ENCODE results near the gene SH3YL1.
A peak's percentile ranks its signal among the peaks of the same experiment; 100 is the strongest.

The SH3YL1 gene

DNA sequence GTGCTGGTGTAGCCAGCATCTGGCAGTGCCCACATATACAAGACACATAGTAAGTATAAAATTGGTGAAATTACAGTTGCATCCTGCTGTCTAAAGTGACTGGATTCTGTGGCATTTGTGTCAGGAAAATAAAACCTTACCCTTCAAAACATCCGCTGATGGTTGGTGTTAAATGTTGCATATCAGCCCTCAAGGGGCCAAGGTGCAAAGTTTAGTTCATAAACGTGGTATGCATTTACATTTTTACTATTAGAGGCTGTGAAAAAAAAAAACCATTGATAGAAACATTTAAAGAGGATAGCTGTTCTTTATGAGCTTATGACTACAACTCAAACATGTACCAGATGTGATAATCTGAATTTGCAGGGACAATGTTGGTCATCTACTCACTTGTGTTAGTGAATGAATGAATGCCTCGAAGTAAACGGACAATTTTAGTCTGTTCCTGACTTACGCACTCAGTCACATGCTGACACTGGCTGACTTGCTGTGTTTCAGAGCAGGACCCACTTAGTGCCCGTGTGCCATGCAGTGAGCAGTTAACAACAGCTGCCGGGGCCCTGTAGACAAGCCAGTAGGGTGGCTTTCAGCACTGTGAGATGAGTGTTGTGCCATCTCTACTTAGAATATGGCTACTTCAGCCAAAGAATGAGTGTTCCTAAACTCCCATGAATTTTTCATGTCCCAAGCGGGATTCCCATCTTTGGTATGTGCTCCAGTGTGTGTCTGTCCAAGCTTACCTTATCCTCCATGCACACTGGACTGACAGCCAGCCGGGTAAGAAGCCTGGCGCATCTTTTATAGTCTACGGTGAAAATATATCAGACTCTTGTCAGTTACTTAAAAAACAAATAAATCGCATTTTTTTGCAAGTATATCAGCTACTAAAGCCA, 18.8 kb upstream of the SH3YL1 start:
- no peak for DNase-seq

DNA sequence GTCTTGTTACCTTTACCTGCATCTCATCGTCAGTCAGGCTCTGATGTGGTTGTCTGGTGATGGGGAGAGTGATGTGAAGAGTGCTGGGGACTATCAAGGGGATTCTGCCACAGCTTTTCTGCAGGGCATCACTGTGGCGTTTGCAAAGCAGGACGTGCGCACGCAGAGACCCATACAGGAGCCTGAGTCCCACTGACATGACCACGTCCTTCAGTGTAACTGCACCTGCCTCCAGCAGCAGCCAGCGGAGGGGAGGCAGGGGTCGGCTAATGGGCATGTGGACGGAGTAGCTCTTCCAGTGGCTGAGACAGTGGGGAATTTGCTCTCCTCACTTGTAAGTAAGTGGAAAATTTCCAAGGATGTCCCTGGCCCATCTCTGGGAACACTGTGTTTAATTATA, 17.5 kb upstream of the SH3YL1 start:
- DNase-seq, result no peak

DNA sequence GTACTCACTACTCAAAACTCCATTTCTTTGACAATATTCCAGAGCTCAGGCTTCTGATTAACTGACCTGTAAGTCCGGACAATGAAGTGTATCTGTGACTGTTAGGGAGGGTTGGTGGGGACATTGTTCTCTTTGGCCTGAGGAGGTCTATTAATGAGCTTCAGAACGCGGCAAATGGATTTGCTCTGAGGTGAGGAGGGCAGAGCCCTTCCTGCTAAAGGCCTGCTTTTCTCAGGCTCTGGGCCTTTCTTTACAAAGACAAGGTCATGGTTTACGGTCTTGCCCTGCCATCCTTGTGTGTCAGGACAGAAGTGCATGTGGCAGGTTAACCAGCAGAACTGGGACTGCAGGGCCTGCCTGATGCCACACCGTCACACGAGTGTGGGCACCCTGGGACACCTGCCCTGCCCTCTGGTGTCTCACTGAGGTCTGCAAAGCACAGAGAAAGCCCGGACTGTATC, 16.8 kb upstream of the SH3YL1 start:
- DNase-seq, result no peak

DNA sequence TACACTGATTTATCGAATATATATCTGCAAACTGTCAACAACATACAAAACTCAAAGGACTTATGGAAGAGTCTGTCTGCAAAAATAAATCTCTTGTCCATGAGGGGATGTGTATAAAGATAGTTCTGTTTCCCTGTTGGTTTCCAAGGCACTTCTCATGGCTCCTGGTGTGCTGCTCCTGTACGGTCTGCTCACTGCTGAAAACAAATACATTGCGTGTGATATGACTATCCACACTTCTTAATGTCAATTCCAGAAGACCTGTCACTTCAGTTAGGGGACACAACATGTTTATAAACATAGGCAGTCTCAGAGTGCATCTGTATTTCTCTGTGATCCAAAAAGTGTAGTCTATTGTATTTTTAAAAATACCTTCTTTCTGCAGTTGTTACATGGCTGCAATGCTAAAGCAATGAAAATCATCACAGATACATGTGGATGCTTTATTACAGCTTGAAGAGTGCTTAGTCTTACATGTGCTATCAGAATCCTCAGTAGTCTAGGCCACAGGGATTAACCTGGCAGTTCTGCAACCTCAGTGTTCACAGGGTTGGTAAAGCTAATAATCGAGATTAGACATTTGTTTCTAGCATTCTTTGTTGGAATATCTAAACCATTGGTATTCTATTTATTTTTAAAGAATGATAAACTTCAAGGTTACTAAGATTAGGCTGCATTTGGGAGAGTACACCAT, 16.3 kb upstream of the SH3YL1 start:
- DNase-seq, result no peak

DNA sequence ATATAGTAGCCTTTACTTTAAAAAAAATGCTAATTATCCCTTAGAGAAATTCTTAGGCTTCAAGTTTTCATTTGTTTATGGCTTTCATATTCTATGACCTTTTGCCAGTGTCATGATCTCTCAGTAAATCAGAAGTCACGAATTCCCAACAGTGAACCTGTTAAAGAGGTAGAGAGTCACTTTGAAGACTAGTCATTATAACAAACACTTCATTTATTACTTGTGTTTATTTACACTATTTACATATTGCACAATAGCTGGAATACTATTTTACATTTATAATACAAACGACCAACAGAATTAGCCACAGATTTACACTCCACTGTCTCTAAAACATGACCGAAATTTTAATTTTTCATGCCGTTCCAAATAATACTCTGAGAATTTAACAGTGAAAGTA, 15.5 kb upstream of the SH3YL1 start:
- DNase-seq, result no peak

DNA sequence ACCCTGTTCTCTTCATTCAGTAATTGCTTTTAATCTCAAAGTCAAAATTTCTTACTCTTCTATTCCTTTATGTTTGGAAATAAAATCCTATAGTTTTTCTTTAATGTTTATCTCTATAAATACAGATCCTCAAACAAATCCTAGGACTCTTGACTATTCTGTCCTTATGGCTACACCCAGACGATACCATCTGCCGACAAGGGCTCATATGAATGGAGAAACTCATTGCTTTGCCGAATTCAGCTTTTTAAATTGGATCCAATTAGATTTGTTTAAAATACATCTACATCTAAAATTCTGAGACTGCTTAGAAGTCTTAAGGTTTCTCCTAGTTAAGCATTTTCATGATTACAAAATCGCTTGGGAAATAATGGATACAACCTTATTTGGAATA, 15.1 kb upstream of the SH3YL1 start:
- no peak for DNase-seq

DNA sequence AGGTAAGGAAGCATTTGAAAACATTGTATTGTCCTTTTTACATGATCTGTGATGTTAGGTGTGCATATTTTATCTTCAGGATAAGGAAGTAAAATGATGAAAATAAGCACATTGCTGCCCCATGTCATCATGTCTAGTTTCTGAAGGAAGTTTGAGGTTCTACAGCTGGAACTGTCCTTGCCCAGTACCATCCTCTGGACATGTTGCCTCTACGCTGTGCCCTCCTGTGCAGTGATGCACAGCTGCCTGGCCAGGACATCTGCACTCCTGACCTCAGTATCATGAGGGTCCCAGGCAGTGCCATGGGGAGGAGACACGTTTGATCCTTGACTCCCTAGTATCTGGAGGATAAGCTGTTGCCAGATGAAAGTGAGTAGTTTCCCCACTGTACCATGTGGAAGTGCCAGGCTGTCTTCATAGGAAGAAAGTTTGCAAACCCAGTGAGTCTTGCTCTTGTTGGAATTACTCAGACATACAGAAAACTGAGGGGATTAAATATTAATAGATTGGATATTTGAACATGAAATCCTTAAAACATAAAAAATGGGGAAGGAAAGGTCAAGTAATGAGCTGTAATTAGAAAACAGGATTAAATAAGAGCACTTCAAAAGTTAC, 14.6 kb upstream of the SH3YL1 start:
- DNase-seq, result no peak

DNA sequence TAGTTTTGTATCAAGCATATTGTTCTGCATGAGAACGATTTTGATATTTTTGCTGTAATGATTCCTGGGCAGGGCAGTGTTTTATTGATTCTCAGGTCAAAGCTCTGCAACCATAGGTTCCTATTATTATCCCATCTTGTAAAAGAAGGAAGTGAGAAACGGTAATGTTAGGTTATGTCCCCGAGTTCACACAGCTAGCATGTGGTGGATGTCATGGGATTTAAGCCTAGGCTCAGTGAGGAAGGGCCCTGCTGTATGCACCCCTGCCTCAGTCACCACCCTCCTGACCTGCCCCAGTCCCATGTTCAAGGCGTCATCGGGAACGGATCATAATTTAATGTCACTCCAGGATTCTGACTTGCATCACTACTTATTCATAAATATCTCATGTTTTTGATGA, 11.6 kb upstream of the SH3YL1 start:
- DNase-seq, result no peak

DNA sequence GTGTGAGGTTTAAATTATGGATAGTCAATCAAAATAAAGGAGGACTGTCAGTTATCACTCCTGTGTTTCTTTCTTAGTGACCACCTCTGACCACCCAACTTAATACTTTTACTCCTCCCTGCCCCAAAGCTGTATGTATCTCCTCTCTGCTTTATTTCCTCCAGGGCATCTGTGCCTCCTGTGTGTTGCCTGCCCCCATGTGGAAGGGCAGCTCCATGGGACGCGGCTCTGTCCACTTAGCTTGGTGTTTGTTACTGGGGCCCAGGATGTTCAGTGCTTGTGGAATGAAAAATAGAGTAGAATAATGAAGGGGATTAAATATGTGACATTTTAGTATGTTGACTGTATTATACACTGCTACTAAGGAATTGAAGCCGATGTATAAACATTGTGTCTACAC, 10.7 kb upstream of the SH3YL1 start:
- no peak for DNase-seq

DNA sequence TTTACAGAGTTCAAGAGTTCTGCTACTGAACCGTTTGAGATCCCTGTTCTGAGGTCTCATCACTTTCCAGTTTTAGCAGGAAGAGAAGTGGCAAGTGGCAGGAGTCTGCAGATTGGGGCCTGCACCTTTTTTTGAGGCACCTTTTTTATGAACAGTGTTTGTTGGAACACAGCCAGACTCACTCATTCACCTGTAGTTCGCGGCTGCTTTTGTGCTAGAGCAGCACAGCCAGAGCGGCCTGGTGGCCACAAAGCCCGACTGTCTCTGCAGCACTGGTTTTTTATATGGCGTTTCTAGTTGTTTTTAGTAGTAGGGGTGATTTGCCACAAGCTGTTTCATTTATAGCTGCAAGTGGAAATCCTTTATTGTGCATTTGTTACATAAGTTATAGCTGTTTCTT, 9.5 kb upstream of the SH3YL1 start:
- DNase-seq, result no peak

DNA sequence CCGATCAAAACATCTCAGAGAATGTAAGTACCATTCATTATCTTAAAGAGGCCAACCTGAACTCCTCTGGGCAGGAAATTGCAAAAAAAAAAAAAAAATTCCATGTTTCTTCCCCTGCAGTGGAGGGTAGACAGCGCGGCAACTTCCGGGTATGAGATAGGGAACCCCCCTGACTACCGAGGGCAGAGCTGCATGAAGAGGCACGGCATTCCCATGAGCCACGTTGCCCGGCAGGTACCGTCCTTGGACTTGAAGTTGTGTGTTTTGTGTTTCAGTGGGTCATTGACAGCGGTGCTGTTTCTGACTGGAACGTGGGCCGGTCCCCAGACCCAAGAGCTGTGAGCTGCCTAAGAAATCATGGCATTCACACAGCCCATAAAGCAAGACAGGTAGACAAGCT, 8.1 kb upstream of the SH3YL1 start:
- no peak for DNase-seq

DNA sequence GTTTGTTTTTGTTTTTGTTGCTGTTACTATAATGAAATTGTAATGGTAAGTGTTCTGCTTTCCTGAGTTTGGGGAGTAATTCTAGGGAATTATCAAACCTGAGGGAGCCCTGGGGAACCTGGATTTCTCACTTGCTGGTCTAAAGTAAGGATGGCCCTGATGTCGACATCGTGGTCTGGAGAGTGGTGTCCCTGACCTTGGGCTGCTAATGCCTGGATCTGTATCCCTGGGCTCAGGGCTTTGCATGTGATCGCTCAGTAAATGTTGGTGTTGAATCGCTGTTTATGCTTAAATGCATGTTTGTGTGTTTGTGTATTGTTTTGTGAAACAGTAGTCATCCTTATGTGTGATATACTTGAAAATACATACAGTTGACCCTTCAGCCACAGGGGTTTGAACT, 7.0 kb upstream of the SH3YL1 start:
- DNase-seq, result no peak

DNA sequence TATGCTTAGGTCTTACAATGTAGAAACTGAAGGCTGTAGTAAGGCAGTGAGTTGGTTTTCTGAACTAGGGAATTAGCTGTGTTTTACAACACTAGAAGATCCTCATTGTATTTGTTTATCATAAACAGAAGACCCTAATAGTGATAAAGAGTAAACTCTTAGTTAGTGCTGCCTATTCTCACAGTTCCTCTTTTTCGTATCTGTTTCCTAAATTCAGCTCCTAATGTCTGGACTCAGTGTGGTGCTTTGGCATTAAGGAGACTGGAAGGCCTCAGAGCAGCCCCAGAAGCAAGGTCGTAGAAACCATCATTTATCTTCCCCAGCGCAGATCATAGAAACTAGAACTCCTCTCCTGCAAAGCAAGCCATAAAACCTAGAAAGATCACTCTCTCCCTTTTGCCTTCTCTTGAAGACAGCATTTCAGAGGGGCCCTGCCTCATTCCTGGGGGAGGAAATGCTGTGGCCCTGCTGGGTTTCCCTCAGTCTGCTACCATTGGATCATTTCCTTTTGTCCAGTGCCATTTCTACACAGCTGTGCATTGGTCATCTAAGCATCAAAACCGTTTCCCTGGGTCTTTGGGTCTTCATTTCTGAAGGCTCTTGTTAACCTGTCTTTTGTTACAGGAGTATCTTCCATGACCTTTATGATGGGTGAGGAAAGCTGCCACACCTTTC, 5.7 kb upstream of the SH3YL1 start:
- no peak for DNase-seq

DNA sequence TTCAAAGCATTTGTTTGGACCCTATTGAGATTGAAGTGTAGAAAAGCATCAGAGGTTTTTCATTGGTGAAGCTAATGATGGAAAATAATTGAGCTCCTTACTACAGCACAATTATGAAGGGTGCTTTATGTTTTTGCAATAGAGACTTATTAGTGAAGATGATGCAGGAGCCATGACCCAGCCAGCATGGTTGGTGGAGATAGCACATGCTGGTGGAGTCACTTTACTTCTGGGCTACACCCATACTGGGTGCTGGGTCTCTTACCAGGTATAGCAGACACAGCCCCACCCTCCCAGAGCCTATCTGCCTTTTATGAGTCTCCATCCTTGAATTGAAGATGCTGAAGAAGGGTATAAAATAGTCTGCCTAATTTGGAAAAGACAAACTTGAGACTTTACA, 4.5 kb upstream of the SH3YL1 start:
- no peak for DNase-seq

DNA sequence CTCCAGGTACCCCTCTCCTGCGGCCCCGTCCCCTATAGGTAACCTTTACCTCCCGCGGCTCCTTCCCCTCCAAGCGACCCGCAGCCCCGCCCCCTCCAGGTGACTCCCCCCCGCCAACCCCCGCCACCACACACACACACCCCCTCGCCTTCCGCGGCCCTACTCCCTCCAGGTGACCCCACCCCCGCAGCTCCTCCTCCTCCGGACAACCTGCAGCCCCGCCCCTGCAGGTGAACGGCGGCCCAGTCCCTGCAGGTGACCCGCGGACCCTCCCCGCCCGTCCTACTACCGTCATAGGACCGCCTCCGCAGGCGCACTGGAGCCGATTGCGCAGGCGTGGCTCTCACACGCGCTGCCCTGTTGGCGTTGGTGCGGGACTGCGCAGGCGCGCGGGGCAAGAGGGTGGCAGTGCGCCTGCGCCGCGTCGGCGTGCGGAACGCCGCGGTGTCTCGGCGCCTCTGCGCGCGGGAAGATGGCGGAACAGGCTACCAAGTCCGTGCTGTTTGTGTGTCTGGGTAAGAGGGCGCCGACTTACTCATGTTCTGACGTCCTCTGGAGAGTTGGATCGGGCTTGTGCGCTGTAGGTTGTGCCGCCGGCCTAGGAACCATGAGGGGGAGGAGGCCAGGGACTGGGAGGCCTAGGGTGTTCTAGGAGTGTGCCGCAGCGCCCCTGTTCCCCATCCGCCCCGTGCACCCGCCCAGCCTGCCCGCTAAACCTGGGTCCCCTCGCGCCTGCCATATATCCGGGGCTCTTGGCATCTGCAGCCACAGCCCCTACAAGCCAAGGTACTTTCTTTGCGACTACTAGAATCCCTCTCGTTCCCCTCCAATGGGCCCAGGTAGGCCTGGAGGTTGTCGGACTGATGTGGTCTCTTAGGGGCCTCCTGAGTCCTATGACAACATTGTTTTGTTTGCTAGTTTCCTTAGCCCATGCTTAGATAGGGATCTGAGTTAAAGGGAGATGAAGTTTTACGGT, 949 bp upstream of the SH3YL1 start, which contains the start of gene ACP1:
Gene ACP1 (plus strand): TSS at position 455 of the 976 bp plus-strand sequence. CDS start 18 bp downstream, at position 473.
- peak; percentile 96 for DNase-seq

DNA sequence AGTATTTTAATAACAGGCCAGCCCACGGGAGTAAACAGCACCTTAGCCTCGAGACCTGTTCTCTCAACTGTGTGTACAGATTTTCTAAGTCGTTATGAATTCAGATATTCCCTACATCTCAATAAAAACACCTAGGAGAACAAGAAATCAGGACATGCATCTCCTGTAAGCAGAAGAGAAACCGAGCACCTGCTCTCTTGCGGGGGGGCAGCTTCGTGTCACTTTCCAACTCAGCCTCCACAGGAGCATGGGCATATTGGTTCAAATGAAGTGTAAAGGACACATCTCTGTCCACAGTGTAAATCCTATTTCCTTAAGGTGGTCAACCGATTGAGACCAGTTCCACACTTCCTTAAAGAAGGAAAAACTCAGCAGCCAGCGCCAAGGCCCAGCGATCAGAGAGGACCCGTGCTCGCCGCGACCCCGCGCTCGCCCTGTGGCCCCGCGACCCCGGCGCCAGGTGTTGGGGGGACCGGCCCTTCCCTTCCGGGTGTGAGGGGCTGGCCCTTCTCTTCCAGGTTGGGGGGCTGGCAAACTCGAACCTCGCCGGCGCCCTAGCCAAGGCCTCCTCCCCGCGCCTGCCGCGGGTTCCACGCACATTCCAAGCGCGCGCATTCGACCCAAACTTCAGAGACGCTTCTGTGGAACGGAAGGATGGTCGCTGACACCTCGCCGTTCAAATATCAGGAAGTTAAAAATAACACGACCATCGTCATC, 652 bp downstream of the SH3YL1 start:
- DNase-seq, result no peak

DNA sequence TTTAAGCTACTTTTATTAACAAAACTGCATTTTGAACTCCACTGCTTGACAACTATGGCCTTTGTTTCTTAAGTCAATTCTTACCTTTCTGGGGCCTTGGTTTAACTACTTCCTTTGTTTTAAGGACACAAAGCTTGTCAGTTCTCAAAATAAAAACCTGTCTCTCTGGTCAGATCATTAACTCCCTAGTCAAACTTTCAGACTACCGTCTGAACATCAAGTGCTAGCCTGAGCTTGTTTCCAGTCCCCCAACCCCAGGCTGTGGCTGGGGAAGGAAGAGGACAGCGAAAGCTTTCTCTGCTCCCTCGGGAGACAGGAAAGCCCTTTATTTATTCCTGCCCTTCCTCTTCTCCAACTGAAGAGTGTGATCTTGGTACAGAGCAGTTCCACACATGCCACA, 1.7 kb downstream of the SH3YL1 start:
- no peak for DNase-seq

DNA sequence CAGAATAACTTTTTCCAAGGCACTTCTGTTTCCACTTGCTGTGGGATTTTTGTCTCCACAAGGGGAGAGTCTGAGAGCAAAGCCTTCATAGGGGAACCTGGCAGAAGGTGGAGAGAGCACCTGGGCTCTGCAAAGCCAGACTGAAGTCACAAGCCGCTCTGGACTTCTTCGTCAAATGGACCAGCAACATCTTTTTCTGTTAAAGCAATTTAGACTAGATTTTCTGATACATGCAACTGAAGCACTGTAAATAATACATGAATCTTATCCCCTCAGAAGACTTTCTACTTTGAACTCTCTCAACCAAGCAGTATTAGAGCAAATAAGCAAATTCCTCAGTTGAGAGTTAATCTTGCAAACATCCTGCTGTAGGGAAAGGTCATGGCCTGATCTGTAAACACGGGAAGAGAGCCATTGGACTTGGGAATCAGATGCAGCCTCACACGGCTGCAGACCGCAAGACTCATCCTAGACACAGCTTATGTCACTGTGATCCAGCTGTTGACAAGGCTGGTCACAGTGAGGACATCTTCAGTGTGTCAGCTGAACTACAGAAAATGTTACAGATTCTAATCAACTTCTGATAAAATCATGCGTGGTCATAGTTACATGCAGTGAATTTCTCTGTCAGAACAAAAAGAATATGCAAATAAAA, 3.2 kb downstream of the SH3YL1 start:
- DNase-seq, result no peak

DNA sequence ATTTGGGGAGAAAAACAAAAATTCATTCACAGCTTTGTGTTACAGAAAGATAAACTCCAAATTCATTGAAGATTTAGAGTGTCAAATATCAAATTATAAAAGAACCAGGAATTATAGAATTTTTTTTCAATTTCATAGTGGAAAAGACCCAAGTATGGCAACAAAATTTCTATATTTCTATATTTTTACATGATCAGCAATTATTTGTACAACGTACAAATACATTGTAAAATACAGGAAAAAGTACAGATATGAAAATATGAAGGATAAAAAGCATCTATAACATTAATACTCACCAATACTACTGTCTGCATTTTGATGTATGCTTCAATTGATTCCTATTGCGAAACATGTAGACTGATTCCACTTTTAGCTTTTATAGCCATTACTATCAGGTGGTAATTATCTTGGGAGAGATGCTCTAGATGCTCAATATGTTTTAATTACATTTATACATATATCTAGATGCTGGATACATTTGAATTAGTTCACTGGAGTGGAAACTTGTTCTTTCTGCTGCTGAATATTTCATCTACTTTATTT, 4.0 kb downstream of the SH3YL1 start:
- no peak for DNase-seq

DNA sequence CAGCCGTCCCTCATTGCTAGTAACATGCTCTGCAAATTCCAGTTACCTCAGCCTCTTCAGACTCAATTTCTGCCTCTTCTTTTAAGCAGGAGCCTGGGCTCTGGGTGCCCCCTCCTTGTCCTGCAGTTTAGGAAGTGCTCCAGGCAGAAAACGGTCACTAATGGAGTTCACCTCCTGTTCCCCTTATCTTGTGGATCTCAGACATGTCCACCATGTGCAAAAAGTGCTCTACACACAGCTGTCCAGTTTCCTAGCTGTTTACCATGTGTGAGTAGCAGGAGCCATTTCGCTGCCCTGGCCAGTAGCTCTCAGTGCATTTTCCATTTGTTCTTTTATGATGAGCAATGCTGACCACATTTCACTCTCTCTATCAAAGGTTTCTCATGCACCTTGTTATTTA, 4.9 kb downstream of the SH3YL1 start:
- DNase-seq, result no peak

Data from central memory CD4-positive, alpha-beta T cell (primary cell).